ENCODE measurements around the gene HSD17B1. TPM values are rescaled to one million over a fixed set of nuclear protein-coding genes. Genes with fewer than 3 reads are reported as not detected.

HSD17B1 gene
- total and polyA plus RNA-seq, 2 donors from 2014 or later = 0.31 to 3.3 TPM

GRCh38 chr17:42566883-42567573 is 14.3 kb downstream of the HSD17B1 start, which contains the start of gene MLX:
MLX (plus strand) TSS chr17:42567100; CDS start chr17:42567125, 25 bp downstream.
- TF ChIP-seq, protein P1, sequence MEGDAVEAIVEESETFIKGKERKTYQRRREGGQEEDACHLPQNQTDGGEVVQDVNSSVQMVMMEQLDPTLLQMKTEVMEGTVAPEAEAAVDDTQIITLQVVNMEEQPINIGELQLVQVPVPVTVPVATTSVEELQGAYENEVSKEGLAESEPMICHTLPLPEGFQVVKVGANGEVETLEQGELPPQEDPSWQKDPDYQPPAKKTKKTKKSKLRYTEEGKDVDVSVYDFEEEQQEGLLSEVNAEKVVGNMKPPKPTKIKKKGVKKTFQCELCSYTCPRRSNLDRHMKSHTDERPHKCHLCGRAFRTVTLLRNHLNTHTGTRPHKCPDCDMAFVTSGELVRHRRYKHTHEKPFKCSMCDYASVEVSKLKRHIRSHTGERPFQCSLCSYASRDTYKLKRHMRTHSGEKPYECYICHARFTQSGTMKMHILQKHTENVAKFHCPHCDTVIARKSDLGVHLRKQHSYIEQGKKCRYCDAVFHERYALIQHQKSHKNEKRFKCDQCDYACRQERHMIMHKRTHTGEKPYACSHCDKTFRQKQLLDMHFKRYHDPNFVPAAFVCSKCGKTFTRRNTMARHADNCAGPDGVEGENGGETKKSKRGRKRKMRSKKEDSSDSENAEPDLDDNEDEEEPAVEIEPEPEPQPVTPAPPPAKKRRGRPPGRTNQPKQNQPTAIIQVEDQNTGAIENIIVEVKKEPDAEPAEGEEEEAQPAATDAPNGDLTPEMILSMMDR (IDR thresholded peaks at IDR 0.05; ENCODE audit: borderline replicate concordance, extremely low read depth, insufficient read depth) = no peak
- DNase-seq = peak; percentile 92 to 99 (median 95)
- intact Hi-C loops (cut with DNase I) = no loop called here
- peaks cover 0 to 37% (median 21%) of the 10 kb centered on the region in 3 donors for H3K4me1 ChIP-seq (ENCODE audit: control insufficient read depth in 2 of 3, insufficient read depth in 2 of 3, low read depth in 1 of 3, low read length in 3 of 3)
- H3K4me3 ChIP-seq (ENCODE audit: low read length in 3 of 3) = peak within 1 kb of the TSS; percentile 69 to 75 (median 70)
- H3K36me3 ChIP-seq (ENCODE audit: control insufficient read depth in 2 of 3, insufficient read depth in 3 of 3, low read length in 3 of 3) = peaks cover 7 to 45% (median 32%) of the 10 kb centered on the region in 3 donors
- no peaks in the 10 kb centered on the region for H3K27me3 ChIP-seq (ENCODE audit: control insufficient read depth, insufficient read depth, low read length)
- no peak for FAIRE-seq
- no peaks in the 10 kb centered on the region for H3K9me3 ChIP-seq (ENCODE audit: control insufficient read depth in 2 of 3, insufficient read depth in 1 of 3, low read length in 3 of 3)
- H3K27ac ChIP-seq (ENCODE audit: low read depth in 2 of 2, low read length in 2 of 2) = peak within 1 kb of the TSS; percentile 86 to 91
- H3K9ac ChIP-seq (ENCODE audit: low read length in 3 of 3) = peak within 1 kb of the TSS; percentile 19 to 76 (median 74)

GRCh38 chr17:42568341-42569111 is 15.8 kb downstream of the HSD17B1 start:
- Histone ChIP-seq H3K27me3 (ENCODE audit: control insufficient read depth, insufficient read depth, low read length) (no peaks in the 10 kb centered on the region), H3K4me3 (ENCODE audit: low read length in 3 of 3) (no peak overlapping the region), H3K9ac (ENCODE audit: low read length in 3 of 3) (no peak overlapping the region), H3K4me1 (ENCODE audit: control insufficient read depth in 2 of 3, insufficient read depth in 2 of 3, low read depth in 1 of 3, low read length in 3 of 3) (peaks cover 0 to 27% (median 20%) of the 10 kb centered on the region in 3 donors), H3K9me3 (ENCODE audit: control insufficient read depth in 2 of 3, insufficient read depth in 1 of 3, low read length in 3 of 3) (no peaks in the 10 kb centered on the region), H3K36me3 (ENCODE audit: control insufficient read depth in 2 of 3, insufficient read depth in 3 of 3, low read length in 3 of 3) (peaks cover 15 to 58% (median 42%) of the 10 kb centered on the region in 3 donors), H3K27ac (ENCODE audit: low read depth in 2 of 2, low read length in 2 of 2) (no peak overlapping the region)
- FAIRE-seq (no peak), DNase-seq (peak in 1 of 5 donors; percentile 74)
- intact Hi-C loops (cut with DNase I) = no loop called here
- TF ChIP-seq, protein P1 (IDR thresholded peaks at IDR 0.05; ENCODE audit: borderline replicate concordance, extremely low read depth, insufficient read depth) = no peak

GRCh38 chr17:42571435-42572225 is 18.9 kb downstream of the HSD17B1 start:
- no peaks in the 10 kb centered on the region for H3K27me3 ChIP-seq (ENCODE audit: control insufficient read depth, insufficient read depth, low read length)
- H3K4me3 ChIP-seq (ENCODE audit: low read length in 3 of 3) = no peak overlapping the region
- no peak for FAIRE-seq
- no peaks in the 10 kb centered on the region for H3K9me3 ChIP-seq (ENCODE audit: control insufficient read depth in 2 of 3, insufficient read depth in 1 of 3, low read length in 3 of 3)
- H3K4me1 ChIP-seq (ENCODE audit: control insufficient read depth in 2 of 3, insufficient read depth in 2 of 3, low read depth in 1 of 3, low read length in 3 of 3) = peaks cover 0 to 6% (median 4%) of the 10 kb centered on the region in 3 donors
- intact Hi-C loops (cut with DNase I) = loop anchor here (10.0 kb wide), 1 partner anchor 253 kb away; the partner anchor contains the start of gene BECN1
- TF ChIP-seq, protein P1 (IDR thresholded peaks at IDR 0.05; ENCODE audit: borderline replicate concordance, extremely low read depth, insufficient read depth) = no peak
- H3K27ac ChIP-seq (ENCODE audit: low read depth in 2 of 2, low read length in 2 of 2) = no peak overlapping the region
- H3K36me3 ChIP-seq (ENCODE audit: control insufficient read depth in 2 of 3, insufficient read depth in 3 of 3, low read length in 3 of 3) = peaks cover 10 to 55% (median 35%) of the 10 kb centered on the region in 3 donors
- H3K9ac ChIP-seq (ENCODE audit: low read length in 3 of 3) = no peak overlapping the region
- DNase-seq = no peak
